IPS-20b (cell line): ENCODE results near the gene CD2AP.
A peak's percentile ranks its signal among the peaks of the same experiment; 100 is the strongest.
"Not testable (repeated sequence)": the region's sequence is repeated elsewhere in the genome, so short reads cannot be mapped to it uniquely, and the experiment has no call there.

ENCODE experiments used
- H3K27ac ChIP-seq: one replicate; pipeline ENCODE4 v1.5.1; 2013; ENCODE audit warnings: low read length
- H3K27me3 ChIP-seq: 2 replicates; pipeline ENCODE4 v1.6.1; 2013; ENCODE audit warnings: mild to moderate bottlenecking, low read length, inconsistent platforms; ENCODE audit not compliant: insufficient read depth
- H3K36me3 ChIP-seq: 2 replicates; pipeline ENCODE4 v1.6.1; 2013; ENCODE audit warnings: low read depth, mild to moderate bottlenecking, inconsistent platforms, low read length, moderate library complexity; ENCODE audit not compliant: insufficient read depth
- H3K4me1 ChIP-seq: 2 replicates; pipeline ENCODE4 v1.6.1; 2013; ENCODE audit warnings: mild to moderate bottlenecking, control low read depth, inconsistent platforms, low read length, moderate library complexity; ENCODE audit not compliant: insufficient read depth
- H3K4me3 ChIP-seq: 2 replicates; pipeline ENCODE4 v1.5.1; 2013; ENCODE audit warnings: mild to moderate bottlenecking, low read length, inconsistent platforms
- H3K9ac ChIP-seq: 2 replicates; pipeline ENCODE4 v1.6.1; 2013; ENCODE audit warnings: low read depth, mild to moderate bottlenecking, inconsistent platforms, low read length, moderate library complexity
- H3K9me3 ChIP-seq: 2 replicates; pipeline ENCODE4 v1.6.1; 2013; ENCODE audit warnings: mild to moderate bottlenecking, low read depth, low read length, inconsistent platforms; ENCODE audit not compliant: insufficient read depth

CD2AP gene

DNA sequence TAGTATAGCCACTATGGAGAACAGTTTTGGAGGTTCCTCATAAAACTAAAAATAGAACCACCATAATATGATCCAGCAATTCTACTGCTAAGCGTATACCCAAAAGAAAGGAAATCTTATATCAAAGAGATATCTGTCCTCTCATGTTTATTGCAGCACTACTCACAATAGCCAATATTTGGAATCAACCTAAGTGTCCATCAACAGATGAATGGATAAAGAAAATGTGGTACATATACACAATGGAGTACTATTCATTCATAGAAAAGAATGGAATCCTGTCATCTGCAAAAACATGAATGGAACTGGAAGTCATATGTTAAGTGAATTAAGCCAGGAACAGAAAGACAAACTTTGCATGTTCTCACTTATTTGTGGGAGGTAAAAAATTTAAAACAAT lies 5.7 kb upstream of the CD2AP start:
- Histone ChIP-seq H3K9me3 (no peaks in the 10 kb centered on the region), H3K36me3 (no peaks in the 10 kb centered on the region), H3K27me3 (no peaks in the 10 kb centered on the region), H3K27ac (no peak overlapping the region), H3K9ac (no peak overlapping the region), H3K4me3 (no peak overlapping the region), H3K4me1 (0 out of 2 replicates have a peak, but pooled peaks cover 10% of the 10 kb centered on the region)

DNA sequence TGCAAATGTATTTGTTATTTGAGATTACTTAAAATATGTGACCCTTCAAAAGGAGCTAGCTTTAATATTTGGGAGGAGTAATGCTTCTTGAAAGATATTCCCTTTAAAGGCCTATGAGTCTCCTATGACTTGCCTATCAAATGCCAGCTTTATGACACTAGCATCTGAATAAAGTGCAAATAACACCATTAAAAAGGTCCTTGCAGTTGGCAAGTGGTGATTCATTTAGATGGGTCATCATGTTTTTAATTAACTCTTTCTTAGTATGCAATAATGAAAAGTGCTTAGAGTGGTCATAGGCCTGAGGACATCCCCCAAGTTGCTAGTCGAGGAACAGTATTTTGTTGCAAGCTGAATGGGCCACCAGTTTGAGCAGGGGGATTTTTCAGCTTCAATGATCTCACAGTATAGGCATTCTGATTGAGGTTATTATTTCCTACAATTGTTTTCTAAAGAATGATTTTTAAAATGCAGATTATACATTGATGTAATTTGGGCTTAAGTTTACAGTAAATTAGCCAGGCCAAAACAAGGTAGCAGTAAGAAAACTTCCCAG lies 3.7 kb upstream of the CD2AP start:
- no peaks in the 10 kb centered on the region for H3K36me3 ChIP-seq
- H3K4me3 ChIP-seq, result no peak overlapping the region
- H3K9ac ChIP-seq, result no peak overlapping the region
- no peaks in the 10 kb centered on the region for H3K27me3 ChIP-seq
- H3K27ac ChIP-seq, result no peak overlapping the region
- no peaks in the 10 kb centered on the region for H3K9me3 ChIP-seq
- H3K4me1 ChIP-seq, result 0 out of 2 replicates have a peak, but pooled peaks cover 10% of the 10 kb centered on the region

GRCh38 chr6:47475319-47475816 lies 2.2 kb upstream of the CD2AP start:
- no peaks in the 10 kb centered on the region for H3K27me3 ChIP-seq
- H3K9ac ChIP-seq, result no peak overlapping the region
- no peak overlapping the region for H3K27ac ChIP-seq
- no peaks in the 10 kb centered on the region for H3K36me3 ChIP-seq
- H3K4me3 ChIP-seq, result no peak overlapping the region
- 0 out of 2 replicates have a peak, but pooled peaks cover 15% of the 10 kb centered on the region for H3K4me1 ChIP-seq
- no peaks in the 10 kb centered on the region for H3K9me3 ChIP-seq

- H3K4me3 ChIP-seq, result peak overlapping the region; percentile 90
- H3K27ac ChIP-seq, result peak overlapping the region; percentile 69
- H3K4me1 ChIP-seq, result peaks cover 20% of the 10 kb centered on the region; the same call in 1 of the 2 replicates
- H3K9ac ChIP-seq, result peak overlapping the region; percentile 93
- H3K36me3 ChIP-seq, result no peaks in the 10 kb centered on the region
- H3K9me3 ChIP-seq, result no peaks in the 10 kb centered on the region
- H3K27me3 ChIP-seq, result no peaks in the 10 kb centered on the region
Observed at GRCh38 chr6:47476781-47477496, 650 bp upstream of the CD2AP start.

- Histone ChIP-seq H3K9me3 (no peaks in the 10 kb centered on the region), H3K27me3 (no peaks in the 10 kb centered on the region), H3K27ac (peak overlapping the region; percentile 69), H3K9ac (peak overlapping the region; percentile 93), H3K36me3 (no peaks in the 10 kb centered on the region), H3K4me1 (peaks cover 25% of the 10 kb centered on the region), H3K4me3 (peak overlapping the region; percentile 90)
Observed at GRCh38 chr6:47478233-47479139, 897 bp downstream of the CD2AP start.

GRCh38 chr6:47479140-47479508 lies 1.5 kb downstream of the CD2AP start:
- H3K4me3 ChIP-seq, result peak overlapping the region; percentile 90
- H3K36me3 ChIP-seq, result no peaks in the 10 kb centered on the region
- H3K27ac ChIP-seq, result peak overlapping the region; percentile 69
- no peaks in the 10 kb centered on the region for H3K9me3 ChIP-seq
- H3K4me1 ChIP-seq, result peaks cover 25% of the 10 kb centered on the region
- no peaks in the 10 kb centered on the region for H3K27me3 ChIP-seq
- peak overlapping the region; percentile 93 for H3K9ac ChIP-seq

DNA sequence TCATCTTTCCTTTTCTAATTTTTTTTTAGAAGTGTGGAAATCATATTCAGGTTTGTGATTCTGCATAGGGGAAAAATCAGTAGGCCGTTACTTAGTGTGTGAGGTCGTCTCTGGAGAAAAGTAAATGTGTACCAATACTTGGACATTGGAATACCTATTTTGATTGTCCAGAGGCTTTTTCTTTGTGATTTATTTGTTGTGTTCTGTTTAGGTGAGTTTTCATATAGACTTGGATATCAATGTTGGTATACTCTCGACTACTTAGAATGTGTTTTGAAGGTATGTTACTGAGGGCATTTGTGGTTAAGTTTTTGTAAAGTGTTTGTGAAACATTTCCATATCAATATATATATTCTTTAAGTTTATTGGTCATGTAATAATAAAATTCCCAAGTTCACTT lies 2.3 kb downstream of the CD2AP start:
- peak overlapping the region; percentile 90 for H3K4me3 ChIP-seq
- no peaks in the 10 kb centered on the region for H3K36me3 ChIP-seq
- H3K27me3 ChIP-seq, result no peaks in the 10 kb centered on the region
- H3K9me3 ChIP-seq, result no peaks in the 10 kb centered on the region
- H3K27ac ChIP-seq, result no peak overlapping the region
- H3K4me1 ChIP-seq, result peaks cover 31% of the 10 kb centered on the region
- H3K9ac ChIP-seq, result peak overlapping the region; percentile 93

DNA sequence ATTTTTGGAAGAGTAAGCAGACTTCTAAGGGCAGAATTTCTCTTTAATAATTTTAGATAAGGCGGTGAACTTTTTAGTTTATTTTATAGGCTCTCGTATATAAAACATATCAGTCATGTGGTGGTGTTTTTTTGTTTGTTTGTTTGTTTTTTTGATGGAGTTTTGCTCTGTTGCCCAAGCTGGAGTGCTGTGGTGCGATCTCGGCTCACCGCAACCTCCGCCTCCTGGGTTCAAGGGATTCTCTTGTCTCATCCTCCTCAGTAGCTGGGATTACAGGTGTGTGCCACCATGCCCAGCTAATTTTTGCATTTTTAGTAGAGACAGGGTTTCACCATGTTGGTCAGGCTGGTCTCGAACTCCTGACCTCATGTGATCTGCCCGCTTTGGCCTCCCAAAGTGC lies 3.6 kb downstream of the CD2AP start:
- not testable (repeated sequence) for H3K27me3 ChIP-seq, H3K27ac ChIP-seq, H3K9me3 ChIP-seq, H3K9ac ChIP-seq, H3K36me3 ChIP-seq
- H3K4me1 ChIP-seq, result peaks cover 30% of the 10 kb centered on the region
- peak overlapping the region; percentile 90 for H3K4me3 ChIP-seq

DNA sequence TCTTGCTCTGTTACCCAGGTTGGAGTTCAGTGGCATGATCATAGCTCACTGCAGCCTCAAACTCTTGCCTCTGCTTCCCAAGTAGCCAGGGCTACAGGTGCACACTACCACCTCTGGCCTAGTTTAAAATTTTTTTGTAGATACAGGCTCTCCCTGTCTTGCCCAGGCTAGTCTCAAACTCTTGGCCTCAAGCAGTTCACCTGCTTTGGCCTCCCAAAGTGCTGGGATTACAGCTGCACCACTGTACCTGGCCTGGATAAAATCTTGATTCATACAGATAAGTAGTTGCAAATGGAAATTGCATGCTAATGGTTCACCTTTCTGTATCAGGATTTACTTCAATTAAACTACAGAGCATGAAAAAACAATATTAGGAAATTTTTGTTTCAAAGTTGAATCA lies 4.2 kb downstream of the CD2AP start:
- Histone ChIP-seq H3K9ac (no peak overlapping the region), H3K27ac (no peak overlapping the region), H3K27me3 (no peaks in the 10 kb centered on the region), H3K36me3 (no peaks in the 10 kb centered on the region), H3K4me1 (peaks cover 31% of the 10 kb centered on the region), H3K9me3 (no peaks in the 10 kb centered on the region), H3K4me3 (no peak overlapping the region)

GRCh38 chr6:47483516-47483852 lies 5.9 kb downstream of the CD2AP start:
- Histone ChIP-seq H3K9me3 (no peaks in the 10 kb centered on the region), H3K27me3 (no peaks in the 10 kb centered on the region), H3K36me3 (no peaks in the 10 kb centered on the region), H3K27ac (no peak overlapping the region), H3K4me1 (peaks cover 32% of the 10 kb centered on the region), H3K4me3 (no peak overlapping the region), H3K9ac (peak overlapping the region; percentile 8; the same call in 1 of the 2 replicates)

GRCh38 chr6:47483853-47484546 lies 6.4 kb downstream of the CD2AP start:
- H3K9ac ChIP-seq, result peak overlapping the region; percentile 8; the same call in 1 of the 2 replicates

More at GRCh38 chr6:47483853-47484546, 6.4 kb downstream of the CD2AP start:
- Histone ChIP-seq H3K27me3 (no peaks in the 10 kb centered on the region), H3K4me1 (peaks cover 32% of the 10 kb centered on the region), H3K27ac (no peak overlapping the region), H3K9me3 (no peaks in the 10 kb centered on the region), H3K36me3 (no peaks in the 10 kb centered on the region), H3K4me3 (no peak overlapping the region)
